ENCODE measurements around the gene SERPINA1.

SERPINA1 gene

GRCh38 chr14:94382716-94383596 is 5.4 kb downstream of the SERPINA1 start:
- H3K9me3 ChIP-seq (ENCODE audit: control insufficient read depth, insufficient read depth, low read depth, low read length) = no peaks in the 10 kb centered on the region
- H3K9ac ChIP-seq (ENCODE audit: low read length) = no peak overlapping the region
- H3K4me1 ChIP-seq (ENCODE audit: control insufficient read depth, insufficient read depth, low read length) = peaks cover 14% of the 10 kb centered on the region
- H3K36me3 ChIP-seq (ENCODE audit: control insufficient read depth, insufficient read depth, low read length) = no peaks in the 10 kb centered on the region
- H3K27ac ChIP-seq (ENCODE audit: low read depth, low read length) = no peak overlapping the region
- no peak overlapping the region for H3K4me3 ChIP-seq (ENCODE audit: low read depth, low read length)
- H3K27me3 ChIP-seq (ENCODE audit: control insufficient read depth, insufficient read depth, low read length) = no peaks in the 10 kb centered on the region

GRCh38 chr14:94382099-94382715 is 6.2 kb downstream of the SERPINA1 start:
- Histone ChIP-seq H3K4me3 (ENCODE audit: low read depth, low read length) (no peak overlapping the region), H3K9me3 (ENCODE audit: control insufficient read depth, insufficient read depth, low read depth, low read length) (no peaks in the 10 kb centered on the region), H3K27me3 (ENCODE audit: control insufficient read depth, insufficient read depth, low read length) (no peaks in the 10 kb centered on the region), H3K9ac (ENCODE audit: low read length) (no peak overlapping the region), H3K4me1 (ENCODE audit: control insufficient read depth, insufficient read depth, low read length) (peaks cover 14% of the 10 kb centered on the region), H3K36me3 (ENCODE audit: control insufficient read depth, insufficient read depth, low read length) (no peaks in the 10 kb centered on the region), H3K27ac (ENCODE audit: low read depth, low read length) (no peak overlapping the region)

- no peak overlapping the region for H3K27ac ChIP-seq (ENCODE audit: low read depth, low read length)
- H3K27me3 ChIP-seq (ENCODE audit: control insufficient read depth, insufficient read depth, low read length) = no peaks in the 10 kb centered on the region
- H3K4me3 ChIP-seq (ENCODE audit: low read depth, low read length) = no peak overlapping the region
- no peaks in the 10 kb centered on the region for H3K9me3 ChIP-seq (ENCODE audit: control insufficient read depth, insufficient read depth, low read depth, low read length)
- H3K4me1 ChIP-seq (ENCODE audit: control insufficient read depth, insufficient read depth, low read length) = peaks cover 14% of the 10 kb centered on the region
- no peaks in the 10 kb centered on the region for H3K36me3 ChIP-seq (ENCODE audit: control insufficient read depth, insufficient read depth, low read length)
- H3K9ac ChIP-seq (ENCODE audit: low read length) = no peak overlapping the region
Measured at GRCh38 chr14:94381149-94382030, 7.0 kb downstream of the SERPINA1 start.

- H3K9ac ChIP-seq (ENCODE audit: low read length) = no peak overlapping the region
- H3K4me1 ChIP-seq (ENCODE audit: control insufficient read depth, insufficient read depth, low read length) = peaks cover 15% of the 10 kb centered on the region
- no peak overlapping the region for H3K27ac ChIP-seq (ENCODE audit: low read depth, low read length)
- no peaks in the 10 kb centered on the region for H3K27me3 ChIP-seq (ENCODE audit: control insufficient read depth, insufficient read depth, low read length)
- H3K9me3 ChIP-seq (ENCODE audit: control insufficient read depth, insufficient read depth, low read depth, low read length) = no peaks in the 10 kb centered on the region
- no peaks in the 10 kb centered on the region for H3K36me3 ChIP-seq (ENCODE audit: control insufficient read depth, insufficient read depth, low read length)
- no peak overlapping the region for H3K4me3 ChIP-seq (ENCODE audit: low read depth, low read length)
Measured at GRCh38 chr14:94380225-94381148, 7.9 kb downstream of the SERPINA1 start.

GRCh38 chr14:94379291-94380224 is 8.8 kb downstream of the SERPINA1 start:
- Histone ChIP-seq H3K9me3 (ENCODE audit: control insufficient read depth, insufficient read depth, low read depth, low read length) (no peaks in the 10 kb centered on the region), H3K27me3 (ENCODE audit: control insufficient read depth, insufficient read depth, low read length) (no peaks in the 10 kb centered on the region)

GRCh38 chr14:94378527-94379290 is 9.7 kb downstream of the SERPINA1 start:
- Histone ChIP-seq H3K27ac (ENCODE audit: low read depth, low read length) (no peak overlapping the region), H3K36me3 (ENCODE audit: control insufficient read depth, insufficient read depth, low read length) (no peaks in the 10 kb centered on the region), H3K9me3 (ENCODE audit: control insufficient read depth, insufficient read depth, low read depth, low read length) (no peaks in the 10 kb centered on the region), H3K4me3 (ENCODE audit: low read depth, low read length) (no peak overlapping the region), H3K9ac (ENCODE audit: low read length) (no peak overlapping the region), H3K27me3 (ENCODE audit: control insufficient read depth, insufficient read depth, low read length) (no peaks in the 10 kb centered on the region), H3K4me1 (ENCODE audit: control insufficient read depth, insufficient read depth, low read length) (peaks cover 21% of the 10 kb centered on the region)

More at GRCh38 chr14:94379291-94380224, 8.8 kb downstream of the SERPINA1 start:
- no peak overlapping the region for H3K9ac ChIP-seq (ENCODE audit: low read length)
- no peak overlapping the region for H3K4me3 ChIP-seq (ENCODE audit: low read depth, low read length)
- H3K27ac ChIP-seq (ENCODE audit: low read depth, low read length) = no peak overlapping the region
- H3K36me3 ChIP-seq (ENCODE audit: control insufficient read depth, insufficient read depth, low read length) = no peaks in the 10 kb centered on the region
- peaks cover 24% of the 10 kb centered on the region for H3K4me1 ChIP-seq (ENCODE audit: control insufficient read depth, insufficient read depth, low read length)

GRCh38 chr14:94377866-94378470 is 10.4 kb downstream of the SERPINA1 start:
- H3K27me3 ChIP-seq (ENCODE audit: control insufficient read depth, insufficient read depth, low read length) = no peaks in the 10 kb centered on the region

GRCh38 chr14:94376976-94377865 is 11.2 kb downstream of the SERPINA1 start:
- Histone ChIP-seq H3K27ac (ENCODE audit: low read depth, low read length) (no peak overlapping the region), H3K9ac (ENCODE audit: low read length) (no peak overlapping the region), H3K9me3 (ENCODE audit: control insufficient read depth, insufficient read depth, low read depth, low read length) (no peaks in the 10 kb centered on the region), H3K27me3 (ENCODE audit: control insufficient read depth, insufficient read depth, low read length) (no peaks in the 10 kb centered on the region), H3K4me3 (ENCODE audit: low read depth, low read length) (no peak overlapping the region), H3K4me1 (ENCODE audit: control insufficient read depth, insufficient read depth, low read length) (peaks cover 14% of the 10 kb centered on the region), H3K36me3 (ENCODE audit: control insufficient read depth, insufficient read depth, low read length) (no peaks in the 10 kb centered on the region)

More at GRCh38 chr14:94377866-94378470, 10.4 kb downstream of the SERPINA1 start:
- Histone ChIP-seq H3K4me3 (ENCODE audit: low read depth, low read length) (no peak overlapping the region), H3K36me3 (ENCODE audit: control insufficient read depth, insufficient read depth, low read length) (no peaks in the 10 kb centered on the region), H3K27ac (ENCODE audit: low read depth, low read length) (no peak overlapping the region), H3K9me3 (ENCODE audit: control insufficient read depth, insufficient read depth, low read depth, low read length) (no peaks in the 10 kb centered on the region), H3K9ac (ENCODE audit: low read length) (no peak overlapping the region), H3K4me1 (ENCODE audit: control insufficient read depth, insufficient read depth, low read length) (peaks cover 16% of the 10 kb centered on the region)

Data from HUES6 (cell line).